Hematopoietic multipotent progenitor cell treated with erythropoietin and hydrocortisone succinate and interleukin-3 and kit ligand, for 6 days (in vitro differentiated cells): Measurements from ENCODE around the gene INSM1.
"Not testable (repeated sequence)": the region's sequence is repeated elsewhere in the genome, so short reads cannot be mapped to it uniquely, and the experiment has no call there.

Experiments
- DNase-seq: peaks from one replicate; pipeline ENCODE4 v3.0.0-alpha.2; 2015

The INSM1 gene

GRCh38 chr20:20367575-20368417 lies at the start of gene INSM1:
INSM1 (plus strand) TSS chr20:20368104; CDS start chr20:20368268, 164 bp downstream.
- DNase-seq: peak; percentile 32

DNA sequence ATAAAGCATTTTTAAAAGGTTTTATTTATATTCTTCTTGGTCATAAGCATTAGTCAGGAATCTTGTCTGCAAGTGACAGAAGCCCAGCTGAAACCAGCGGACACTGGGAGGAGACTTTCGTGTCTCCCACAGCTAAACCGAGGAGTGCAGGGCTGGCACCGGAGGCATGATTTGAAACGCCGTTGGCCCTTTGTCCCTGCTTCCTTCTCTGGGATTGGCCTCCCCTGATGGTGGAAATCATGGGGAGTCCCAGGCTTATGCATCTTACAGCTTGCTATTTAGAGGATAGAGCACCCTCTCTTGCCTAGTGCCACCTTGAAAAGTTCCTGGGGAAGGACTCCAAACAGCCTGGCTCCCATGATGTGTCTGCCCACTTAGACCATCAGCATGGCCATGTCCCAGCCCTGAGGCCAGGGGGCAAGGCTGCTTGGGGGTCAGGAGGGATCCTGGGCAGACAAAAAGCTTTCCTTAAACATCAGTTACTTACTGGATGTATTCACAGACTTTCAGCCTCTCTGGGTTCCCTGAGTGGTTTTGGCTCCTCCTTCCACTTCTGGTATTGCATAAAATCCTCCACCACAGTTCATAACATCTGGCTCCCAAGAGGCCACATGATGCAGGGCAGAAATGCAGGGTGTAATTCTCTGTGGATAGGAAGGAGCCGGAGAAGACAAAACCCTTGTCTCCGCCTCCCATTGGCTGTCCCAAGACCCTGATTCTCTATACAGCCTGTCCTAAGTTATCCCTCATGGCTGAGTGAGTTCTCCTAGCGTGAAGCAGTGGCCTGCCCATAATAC lies 49.3 kb upstream of the INSM1 start:
- DNase-seq: peak; percentile 60

DNA sequence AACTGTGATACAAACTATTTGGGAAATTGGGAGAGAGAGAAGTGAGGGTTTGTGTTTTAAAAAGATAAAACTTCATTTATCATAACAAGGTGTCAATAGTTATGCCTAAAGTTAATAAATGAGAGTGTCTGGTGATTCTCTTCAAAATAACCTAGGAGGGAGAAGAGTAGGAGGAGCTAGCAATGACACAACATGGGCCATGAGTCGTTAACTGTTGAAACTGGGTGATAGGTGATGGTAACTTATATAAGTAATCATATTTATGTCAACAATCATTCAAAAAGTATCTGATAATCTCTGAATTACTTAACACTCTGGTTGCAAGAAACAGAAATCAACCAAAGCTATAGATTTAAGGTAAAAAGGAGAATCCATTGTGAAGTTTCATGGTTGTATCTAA lies 46.8 kb upstream of the INSM1 start:
- no peak for DNase-seq

DNA sequence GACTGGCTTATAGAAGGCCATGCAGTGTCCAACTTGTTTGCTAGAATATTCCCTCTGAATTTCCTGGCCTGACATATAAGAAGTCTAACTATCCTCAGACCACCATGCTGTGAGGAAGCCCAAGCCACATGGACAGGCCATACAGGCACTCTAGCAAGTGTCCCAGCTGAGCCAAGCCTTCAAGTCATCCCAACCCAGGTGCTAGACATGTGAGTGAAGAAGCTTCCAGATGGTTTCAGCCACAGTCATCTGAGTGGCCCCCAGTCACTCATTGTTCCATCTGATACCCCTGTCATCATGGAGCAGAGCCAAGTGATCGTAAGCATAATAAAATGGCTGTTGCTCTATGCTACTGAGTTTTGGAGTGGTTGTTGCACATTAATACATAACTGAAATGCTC lies 46.0 kb upstream of the INSM1 start:
- no peak for DNase-seq

GRCh38 chr20:20322912-20323311 lies 45.0 kb upstream of the INSM1 start:
- DNase-seq: no peak

DNA sequence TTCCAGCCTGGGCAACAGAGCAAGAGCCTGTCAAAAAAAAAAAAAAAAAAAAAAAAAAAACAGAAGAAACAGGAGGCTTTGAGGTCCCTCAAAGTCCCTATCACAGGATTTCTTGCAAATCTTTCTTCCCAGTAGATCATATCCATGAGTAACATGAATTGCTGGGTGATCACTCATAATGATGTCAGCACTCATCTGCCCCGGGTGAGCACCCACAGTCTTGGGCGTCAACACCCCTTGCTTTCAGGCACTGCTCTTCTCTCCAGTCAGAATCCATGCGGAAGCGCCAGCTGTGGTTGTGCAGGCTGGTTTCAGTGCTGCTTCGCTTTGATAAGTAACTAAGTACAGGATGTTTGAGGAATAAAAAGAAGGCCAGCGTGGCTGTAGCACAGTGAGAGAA lies 40.2 kb upstream of the INSM1 start:
- DNase-seq: no peak

GRCh38 chr20:20329564-20329963 lies 38.3 kb upstream of the INSM1 start:
- DNase-seq: no peak

GRCh38 chr20:20331156-20331555 lies 36.7 kb upstream of the INSM1 start:
- DNase-seq: peak; percentile 5

GRCh38 chr20:20331817-20332216 lies 36.1 kb upstream of the INSM1 start:
- peak; percentile 26 for DNase-seq

- DNase-seq: no peak
These were observed 34.0 kb upstream of the INSM1 start for GRCh38 chr20:20333866-20334265.

- DNase-seq: no peak
These were observed 33.4 kb upstream of the INSM1 start for GRCh38 chr20:20334489-20334888.

GRCh38 chr20:20338133-20338730 lies 29.7 kb upstream of the INSM1 start:
- no peak for DNase-seq

DNA sequence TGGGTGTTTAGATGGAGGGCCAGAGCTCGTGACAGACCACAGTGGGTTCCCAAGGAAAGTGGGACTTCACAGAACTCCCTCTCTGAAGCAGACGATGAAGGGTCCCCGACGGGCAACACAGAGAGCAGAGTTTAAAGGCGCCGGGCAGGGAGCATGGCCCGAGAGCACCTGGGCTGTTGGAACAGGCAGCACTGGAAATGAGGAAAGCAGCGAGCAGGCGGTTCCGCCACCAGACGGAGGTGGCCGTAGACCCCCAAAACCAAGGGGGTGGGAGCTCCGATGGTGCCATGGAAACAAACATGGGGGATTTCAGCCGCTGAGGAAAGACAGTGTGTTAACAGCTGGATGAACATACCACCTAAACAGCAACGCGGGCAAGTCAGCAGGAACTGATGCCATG lies 27.5 kb upstream of the INSM1 start:
- no peak for DNase-seq

GRCh38 chr20:20341371-20341770 lies 26.5 kb upstream of the INSM1 start:
- DNase-seq: no peak

DNA sequence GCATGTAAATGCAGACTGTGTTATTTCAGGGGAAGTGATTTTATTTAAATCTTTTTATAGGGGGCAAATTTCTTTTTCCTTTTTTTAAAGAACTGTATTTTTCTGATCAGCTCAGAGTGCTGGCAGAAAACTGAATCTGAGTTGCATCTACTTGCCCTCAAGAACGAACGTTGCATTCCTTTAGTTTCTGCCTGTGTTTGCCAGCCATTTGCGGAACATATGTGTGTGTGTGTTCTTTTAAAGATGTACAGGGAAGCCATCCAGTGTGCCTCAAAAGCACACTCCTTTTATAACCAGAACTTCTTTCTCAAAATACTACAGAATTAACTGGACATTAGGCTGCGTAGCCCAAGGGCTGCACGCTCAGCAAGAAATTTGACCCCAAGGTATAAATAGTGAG lies 25.8 kb upstream of the INSM1 start:
- DNase-seq: no peak

DNA sequence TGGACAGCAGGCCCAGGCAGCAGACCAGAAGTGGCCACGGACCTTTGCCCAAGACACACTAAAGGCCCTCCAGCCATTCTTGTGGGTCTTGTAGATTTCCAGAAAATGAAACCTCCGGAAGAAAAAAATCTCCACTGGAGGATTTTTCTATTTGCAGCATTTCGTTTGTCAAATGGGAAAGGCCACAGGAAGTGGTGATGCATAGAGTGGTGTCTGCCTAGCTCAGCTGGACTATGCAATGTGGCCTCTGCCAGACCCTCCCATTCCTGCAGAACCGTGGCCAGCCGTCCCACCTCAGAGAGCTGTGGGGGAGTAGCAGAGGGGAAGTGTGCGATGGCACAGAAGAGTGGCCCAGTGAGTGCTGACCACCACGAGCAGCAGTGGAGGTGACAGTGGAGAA lies 24.0 kb upstream of the INSM1 start:
- no peak for DNase-seq

GRCh38 chr20:20344476-20344875 lies 23.4 kb upstream of the INSM1 start:
- DNase-seq: no peak

DNA sequence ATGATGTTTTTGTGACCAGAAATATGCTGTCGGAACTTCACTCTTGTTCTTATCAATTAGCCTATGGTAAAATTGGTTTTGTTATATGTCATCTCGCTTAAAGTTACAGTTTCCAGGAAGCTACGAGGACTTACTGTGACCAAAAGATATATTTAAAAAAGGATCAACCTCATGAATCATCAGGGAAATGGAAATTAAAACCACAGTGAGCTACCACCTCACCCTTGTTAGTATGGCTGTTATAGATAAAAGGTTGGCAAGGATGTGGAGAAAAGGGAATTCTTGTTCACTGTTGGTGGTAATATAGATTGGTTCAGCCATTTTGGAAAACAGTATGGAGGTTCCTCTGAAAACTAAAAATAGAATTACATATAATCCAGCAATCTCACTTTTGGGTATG lies 14.3 kb upstream of the INSM1 start:
- DNase-seq: peak; percentile 32

DNA sequence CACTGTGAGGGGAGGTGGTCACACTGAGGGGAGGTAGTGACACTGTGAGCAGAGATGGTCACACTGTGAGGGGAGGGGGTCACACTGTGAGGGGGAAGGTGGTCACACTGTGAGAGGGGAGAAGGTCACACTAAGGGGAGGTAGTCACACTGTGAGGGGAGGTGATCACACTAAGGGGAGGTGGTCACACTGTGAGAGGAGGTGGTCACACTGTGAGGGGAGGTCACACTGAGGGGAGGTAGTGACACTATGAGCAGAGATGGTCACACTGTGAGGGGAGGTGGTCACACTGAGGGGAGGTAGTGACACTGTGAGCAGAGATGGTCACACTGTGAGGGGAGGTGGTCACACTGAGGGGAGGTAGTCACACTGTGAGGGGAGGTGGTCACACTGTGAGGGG lies 12.4 kb upstream of the INSM1 start:
- DNase-seq: not testable (repeated sequence)

- no peak for DNase-seq
These were observed 9.1 kb upstream of the INSM1 start for GRCh38 chr20:20358801-20359200.

DNA sequence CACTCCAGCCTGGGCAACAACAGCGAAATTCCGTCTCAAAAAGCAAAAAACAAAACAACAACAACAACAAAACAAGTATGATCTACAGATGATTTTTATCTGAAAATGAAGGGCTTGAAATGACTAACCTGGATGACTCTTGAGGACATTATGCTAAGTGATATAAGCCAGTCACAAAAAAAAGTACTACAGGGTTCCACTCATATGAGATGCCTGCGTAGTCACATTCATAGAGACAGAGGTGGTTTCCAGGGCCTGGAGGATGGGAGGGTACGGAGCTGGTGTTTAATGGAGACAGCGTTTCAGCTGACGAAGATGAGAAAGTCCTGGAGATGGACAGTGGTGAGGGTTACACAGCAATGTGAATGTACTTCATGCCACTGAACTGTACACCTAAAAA lies 8.3 kb upstream of the INSM1 start:
- DNase-seq: no peak

DNA sequence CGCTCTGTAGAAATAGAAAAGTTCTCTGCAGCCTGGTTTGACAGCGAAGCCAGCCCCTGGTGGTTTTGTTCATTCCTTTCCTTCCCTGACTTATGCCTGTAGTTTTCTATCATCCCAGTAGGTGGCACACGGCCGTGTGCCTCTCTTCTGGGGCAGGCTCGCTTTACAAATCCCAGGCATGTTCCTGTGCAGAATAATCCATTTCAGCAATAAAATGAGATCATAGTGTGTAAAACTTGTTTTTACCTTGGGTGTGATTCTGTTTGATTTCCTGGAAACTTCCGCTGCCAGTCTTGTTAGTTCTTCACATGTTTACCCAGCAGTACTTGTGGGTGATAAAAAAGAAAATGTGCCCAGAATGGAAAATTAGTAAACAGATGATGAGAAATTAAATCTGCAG lies 7.4 kb upstream of the INSM1 start:
- DNase-seq: peak; percentile 73

GRCh38 chr20:20362774-20363433 lies 5.0 kb upstream of the INSM1 start:
- DNase-seq: no peak
